Activated CD8-positive, alpha-beta T cell treated with anti-CD3 and anti-CD28 coated beads for 36 hours (primary cell): Measurements from ENCODE around the gene NUMB. TPM values are rescaled to one million over a fixed set of nuclear protein-coding genes. Genes with fewer than 3 reads are reported as not detected.
A peak's percentile ranks its signal among the peaks of the same experiment; 100 is the strongest.

Experiments
- ATAC-seq: fragments of 200-7000 bp; cut with Tn5 transposase; one replicate; pipeline ENCODE4 v1.10.0; 2021; ENCODE audit warnings: mild to moderate bottlenecking, moderate library complexity
- CTCF ChIA-PET: fragments of 350-600 bp; sonication (Branson Sonifier 250); formaldehyde crosslinking; loops from one replicate; lab custom pipeline; 2021; ENCODE audit warnings: antibody characterized with exemption; lab: Charles Lee
- POLR2A ChIA-PET: fragments of 350-600 bp; sonication (Branson Sonifier 250); formaldehyde crosslinking; loops from one replicate; lab custom pipeline; 2021; ENCODE audit warnings: antibody characterized with exemption; lab: Charles Lee
- DNase-seq: peaks from one replicate; pipeline ENCODE4 v3.0.0-alpha.2; 2020
- H3K27ac Mint-ChIP-seq: one replicate; pipeline ENCODE4 v1.8.0; 2021; ENCODE audit warnings: mild to moderate bottlenecking, mixed read lengths
- H3K27me3 Mint-ChIP-seq: one replicate; pipeline ENCODE4 v1.8.0; 2021; ENCODE audit warnings: mixed read lengths
- H3K36me3 Mint-ChIP-seq: one replicate; pipeline ENCODE4 v1.8.0; 2021; ENCODE audit warnings: low read depth, mixed read lengths
- H3K4me1 Mint-ChIP-seq: one replicate; pipeline ENCODE4 v1.8.0; 2021; ENCODE audit warnings: low read depth, mixed read lengths
- H3K4me3 Mint-ChIP-seq: one replicate; pipeline ENCODE4 v1.8.0; 2021; ENCODE audit warnings: mild to moderate bottlenecking, moderate library complexity, mixed read lengths
- H3K9me3 Mint-ChIP-seq: one replicate; pipeline ENCODE4 v1.8.0; 2021; ENCODE audit warnings: mixed read lengths
- intact Hi-C: fragments of 100-400 bp; cut with micrococcal nuclease; formaldehyde crosslinking; loops from one replicate; pipeline ENCODE4 v1.10.0; 2022
- total RNA-seq, 2 experiments: library from RNA; stranded (reverse); gene quantifications; one replicate each; pipeline ENCODE4 v1.2.3, GENCODE V29; 2021
- TF ChIP-seq, protein P1 (sequence below): fragments of 200-600 bp; IDR thresholded peaks from one replicate; pipeline ENCODE4 v1.8.0; 2022; ENCODE audit warnings: antibody characterized with exemption, mild to moderate bottlenecking

NUMB gene
- total RNA-seq, 2 experiments from 2014 or later: 31.8 to 33.0 TPM

DNA sequence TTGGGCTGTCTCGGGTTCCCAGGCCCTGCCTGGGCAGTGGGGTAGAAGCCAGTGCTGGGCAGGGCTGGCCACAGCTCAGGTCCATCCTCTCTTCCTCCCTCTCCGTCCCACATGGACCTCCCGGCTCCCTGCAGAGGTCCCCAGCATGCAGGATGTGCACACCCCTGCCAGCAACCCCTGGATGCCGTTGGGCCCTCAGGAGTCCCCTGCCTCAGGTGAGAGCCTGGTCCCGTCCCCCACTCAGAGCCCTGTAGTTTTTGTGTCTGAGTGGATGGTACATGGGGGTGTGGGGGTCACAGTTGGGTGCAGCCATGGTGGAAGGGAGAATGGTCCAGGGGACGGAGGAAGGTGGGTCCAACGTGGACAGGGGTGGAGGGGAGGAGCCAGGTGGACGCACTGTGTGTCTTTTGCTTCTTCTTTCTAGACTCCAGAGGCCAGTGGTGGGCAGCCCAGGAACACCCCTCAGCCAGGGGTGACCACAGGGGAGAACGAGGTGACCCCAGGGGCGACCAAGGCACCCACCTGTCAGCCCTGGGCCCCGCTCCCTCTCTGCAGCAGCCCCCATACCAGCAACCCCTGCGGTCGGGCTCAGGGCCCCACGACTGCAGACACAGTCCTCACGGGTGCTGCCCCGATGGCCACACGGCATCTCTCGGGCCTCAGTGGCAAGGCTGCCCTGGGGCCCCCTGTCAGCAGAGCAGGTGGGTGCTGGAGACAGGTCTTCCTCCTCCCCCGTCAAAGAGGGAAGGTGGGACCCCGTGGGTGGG is 199.3 kb downstream of the NUMB start:
- H3K27ac Mint-ChIP-seq: no peak overlapping the region
- DNase-seq (no peak), ATAC-seq (no peak)
- H3K9me3 Mint-ChIP-seq: no peaks in the 10 kb centered on the region
- CTCF ChIA-PET: interaction anchor here (0.9 kb wide), 1 partner anchor 36 kb away, joined by 4 read pairs; no protein-coding TSS in a partner anchor
- no peak overlapping the region for H3K4me3 Mint-ChIP-seq
- no peaks in the 10 kb centered on the region for H3K36me3 Mint-ChIP-seq
- POLR2A ChIA-PET: interaction anchor here (0.6 kb wide), 2 partner anchors 15 to 148 kb away, joined by 3 read pairs; no protein-coding TSS in a partner anchor
- TF ChIP-seq, protein P1, sequence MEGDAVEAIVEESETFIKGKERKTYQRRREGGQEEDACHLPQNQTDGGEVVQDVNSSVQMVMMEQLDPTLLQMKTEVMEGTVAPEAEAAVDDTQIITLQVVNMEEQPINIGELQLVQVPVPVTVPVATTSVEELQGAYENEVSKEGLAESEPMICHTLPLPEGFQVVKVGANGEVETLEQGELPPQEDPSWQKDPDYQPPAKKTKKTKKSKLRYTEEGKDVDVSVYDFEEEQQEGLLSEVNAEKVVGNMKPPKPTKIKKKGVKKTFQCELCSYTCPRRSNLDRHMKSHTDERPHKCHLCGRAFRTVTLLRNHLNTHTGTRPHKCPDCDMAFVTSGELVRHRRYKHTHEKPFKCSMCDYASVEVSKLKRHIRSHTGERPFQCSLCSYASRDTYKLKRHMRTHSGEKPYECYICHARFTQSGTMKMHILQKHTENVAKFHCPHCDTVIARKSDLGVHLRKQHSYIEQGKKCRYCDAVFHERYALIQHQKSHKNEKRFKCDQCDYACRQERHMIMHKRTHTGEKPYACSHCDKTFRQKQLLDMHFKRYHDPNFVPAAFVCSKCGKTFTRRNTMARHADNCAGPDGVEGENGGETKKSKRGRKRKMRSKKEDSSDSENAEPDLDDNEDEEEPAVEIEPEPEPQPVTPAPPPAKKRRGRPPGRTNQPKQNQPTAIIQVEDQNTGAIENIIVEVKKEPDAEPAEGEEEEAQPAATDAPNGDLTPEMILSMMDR: no peak
- peaks cover 5% of the 10 kb centered on the region for H3K4me1 Mint-ChIP-seq
- peaks cover 2% of the 10 kb centered on the region for H3K27me3 Mint-ChIP-seq
- intact Hi-C loops: no loop called here

DNA sequence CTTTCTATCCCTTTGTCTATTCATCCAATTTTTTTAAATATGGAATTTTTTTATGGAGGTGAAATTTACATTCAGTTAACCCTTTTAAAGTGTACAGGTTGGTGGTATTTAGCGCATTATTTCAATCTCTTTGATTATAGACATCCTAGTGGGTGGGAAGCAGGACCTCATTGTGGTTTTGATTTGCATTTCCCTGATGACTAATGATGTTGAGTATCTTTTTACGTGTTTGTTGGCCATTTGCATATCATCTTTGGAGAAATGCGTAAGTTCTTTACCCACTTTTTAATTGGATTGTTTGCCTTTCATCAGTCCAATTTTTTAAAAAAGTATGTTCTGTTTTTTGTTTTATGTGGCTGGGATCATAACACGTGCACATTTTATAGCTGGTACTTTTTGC is 200.3 kb downstream of the NUMB start:
- Mint-ChIP-seq H3K27me3 (no peaks in the 10 kb centered on the region), H3K4me1 (peaks cover 5% of the 10 kb centered on the region), H3K27ac (no peak overlapping the region), H3K36me3 (no peaks in the 10 kb centered on the region), H3K9me3 (no peaks in the 10 kb centered on the region), H3K4me3 (no peak overlapping the region)
- intact Hi-C loops: no loop called here
- ChIA-PET CTCF (interaction anchor here (0.9 kb wide), 1 partner anchor 37 kb away, joined by 4 read pairs; no protein-coding TSS in a partner anchor), POLR2A (interaction anchor here (0.6 kb wide), 2 partner anchors 14 to 147 kb away, joined by 3 read pairs; no protein-coding TSS in a partner anchor)
- peak; percentile 39 for ATAC-seq
- TF ChIP-seq, protein P1: no peak
- peak; percentile 33 for DNase-seq

DNA sequence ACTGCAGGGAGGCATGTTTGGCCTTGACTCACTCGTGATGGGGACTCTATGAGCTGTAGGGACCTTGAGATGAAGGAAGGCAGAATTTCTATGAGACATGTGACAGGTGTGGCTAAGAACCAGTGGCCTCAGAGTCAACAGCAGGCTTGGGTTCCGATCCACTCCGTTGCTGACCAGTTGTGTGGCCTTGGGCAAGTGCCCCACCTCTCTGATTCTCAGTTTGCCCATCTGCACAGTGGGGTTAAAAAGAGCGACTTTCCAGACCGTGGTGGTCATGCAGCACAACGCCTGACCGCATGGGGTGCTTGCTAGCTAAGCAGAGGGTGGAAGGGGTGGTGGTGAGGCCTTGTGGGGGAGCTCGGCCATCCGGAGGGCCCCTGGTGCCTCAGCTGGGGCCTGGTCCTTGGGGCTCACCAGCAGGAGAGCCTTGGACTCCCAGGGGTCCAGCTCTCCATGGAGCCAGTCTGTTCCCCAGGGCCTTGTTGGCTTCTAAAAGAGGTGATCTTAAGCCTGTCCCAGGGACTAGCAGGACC is 202.6 kb downstream of the NUMB start:
- Mint-ChIP-seq H3K27ac (no peak overlapping the region), H3K4me1 (peaks cover 5% of the 10 kb centered on the region), H3K36me3 (no peaks in the 10 kb centered on the region), H3K4me3 (no peak overlapping the region), H3K27me3 (no peaks in the 10 kb centered on the region), H3K9me3 (no peaks in the 10 kb centered on the region)
- TF ChIP-seq, protein P1: no peak
- ChIA-PET POLR2A (no interaction called here), CTCF (interaction anchor here (1.0 kb wide), 1 partner anchor 216 kb away, joined by 3 read pairs; no protein-coding TSS in a partner anchor)
- intact Hi-C loops: no loop called here
- ATAC-seq: no peak
- no peak for DNase-seq

DNA sequence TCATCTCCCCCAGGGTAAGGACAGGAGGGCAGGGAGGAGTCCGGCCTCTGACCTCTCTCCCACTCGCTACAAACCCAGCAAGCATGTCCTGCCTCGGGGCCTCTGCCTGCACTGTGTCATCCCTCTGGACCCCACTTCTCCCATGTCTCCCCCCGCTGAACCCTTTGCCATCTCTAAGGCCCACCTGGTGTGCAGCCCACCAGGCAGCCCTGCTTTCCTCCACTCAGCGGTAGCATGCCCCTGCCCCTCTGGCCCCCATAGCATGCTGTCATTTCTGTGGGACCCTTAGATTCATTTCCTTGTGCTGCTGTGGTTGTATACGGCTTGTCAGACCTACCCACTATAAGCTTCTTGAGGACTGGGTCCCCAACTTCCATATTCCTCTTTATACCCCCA is 203.3 kb downstream of the NUMB start:
- Mint-ChIP-seq H3K27ac (no peak overlapping the region), H3K27me3 (no peaks in the 10 kb centered on the region), H3K9me3 (no peaks in the 10 kb centered on the region), H3K4me1 (peaks cover 5% of the 10 kb centered on the region), H3K36me3 (no peaks in the 10 kb centered on the region), H3K4me3 (no peak overlapping the region)
- ChIA-PET POLR2A (no interaction called here), CTCF (no interaction called here)
- intact Hi-C loops: no loop called here
- ATAC-seq: no peak
- TF ChIP-seq, protein P1: no peak
- DNase-seq: no peak
